Activated CD4-positive, alpha-beta memory T cell treated with anti-CD3 and anti-CD28 coated beads, Interleukin-2, amount 10 ng/mL, durations not matched to agents 7 days and 5 days (primary cell): ENCODE results near the gene TMBIM1. TPM values are rescaled to one million over a fixed set of nuclear protein-coding genes. Genes with fewer than 3 reads are reported as not detected.

Source experiments
- CTCF ChIA-PET: fragments of 350-600 bp; sonication (Branson Sonifier 250); formaldehyde crosslinking; loops from one replicate; lab custom pipeline; 2021; ENCODE audit warnings: antibody characterized with exemption, inconsistent platforms; lab: Charles Lee
- POLR2A ChIA-PET: fragments of 350-600 bp; sonication (Branson Sonifier 250); formaldehyde crosslinking; loops from one replicate; lab custom pipeline; 2021; ENCODE audit warnings: antibody characterized with exemption; lab: Charles Lee
- DNase-seq: peaks from one replicate; pipeline ENCODE4 v3.0.0-alpha.2; 2020
- H3K27ac Mint-ChIP-seq: one replicate; pipeline ENCODE4 v1.8.0; 2021; ENCODE audit warnings: mild to moderate bottlenecking, mixed read lengths
- H3K27me3 Mint-ChIP-seq: one replicate; pipeline ENCODE4 v1.8.0; 2021; ENCODE audit warnings: mixed read lengths
- H3K36me3 Mint-ChIP-seq: one replicate; pipeline ENCODE4 v1.8.0; 2021; ENCODE audit warnings: low read depth, mixed read lengths
- H3K4me1 Mint-ChIP-seq: one replicate; pipeline ENCODE4 v1.8.0; 2021; ENCODE audit warnings: mixed read lengths
- H3K4me3 Mint-ChIP-seq: one replicate; pipeline ENCODE4 v1.8.0; 2021; ENCODE audit warnings: mild to moderate bottlenecking, mixed read lengths
- H3K9me3 Mint-ChIP-seq: one replicate; pipeline ENCODE4 v1.8.0; 2021; ENCODE audit warnings: mixed read lengths
- total RNA-seq, 2 experiments: library from RNA; stranded (reverse); gene quantifications; one replicate each; pipeline ENCODE4 v1.2.3, GENCODE V29; 2021

Gene TMBIM1
- total RNA-seq, 2 experiments from 2014 or later = 105 to 107 TPM

DNA sequence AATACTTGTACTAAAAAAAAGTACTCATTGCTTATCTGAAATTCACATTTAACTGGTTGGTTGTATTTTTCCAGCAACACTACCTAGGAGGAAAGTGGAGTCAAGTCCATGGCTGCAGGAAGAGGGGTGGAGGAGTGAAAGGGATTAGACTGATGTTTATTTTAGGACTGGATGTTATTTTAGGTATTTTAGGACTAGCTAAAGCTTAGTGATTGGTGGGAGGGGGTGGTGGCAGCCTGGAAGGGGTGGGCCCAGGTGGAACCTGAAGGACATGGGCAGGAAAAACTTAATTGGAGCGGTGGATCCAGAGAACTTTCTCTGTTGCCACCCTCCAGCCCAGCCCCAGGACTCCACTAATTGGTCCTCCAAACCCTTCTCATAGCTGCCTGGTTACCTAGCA, 3.9 kb upstream of the TMBIM1 start:
- Mint-ChIP-seq H3K9me3 (no peaks in the 10 kb centered on the region), H3K4me3 (no peak overlapping the region), H3K27me3 (no peaks in the 10 kb centered on the region), H3K27ac (no peak overlapping the region), H3K4me1 (peaks cover 37% of the 10 kb centered on the region), H3K36me3 (peaks cover under 1% of the 10 kb centered on the region)
- DNase-seq = no peak
- ChIA-PET CTCF (interaction anchor here (0.8 to 11.2 kb wide), 5 partner anchors 10 to 352 kb away, joined by 3 to 126 read pairs (median 4); partner anchors contain the start of genes AAMP and PNKD), POLR2A (interaction anchor here (0.8 to 19.0 kb wide), 4 partner anchors 10 to 101 kb away, joined by 3 to 299 read pairs (median 6); partner anchors contain the start of genes AAMP and PNKD)

DNA sequence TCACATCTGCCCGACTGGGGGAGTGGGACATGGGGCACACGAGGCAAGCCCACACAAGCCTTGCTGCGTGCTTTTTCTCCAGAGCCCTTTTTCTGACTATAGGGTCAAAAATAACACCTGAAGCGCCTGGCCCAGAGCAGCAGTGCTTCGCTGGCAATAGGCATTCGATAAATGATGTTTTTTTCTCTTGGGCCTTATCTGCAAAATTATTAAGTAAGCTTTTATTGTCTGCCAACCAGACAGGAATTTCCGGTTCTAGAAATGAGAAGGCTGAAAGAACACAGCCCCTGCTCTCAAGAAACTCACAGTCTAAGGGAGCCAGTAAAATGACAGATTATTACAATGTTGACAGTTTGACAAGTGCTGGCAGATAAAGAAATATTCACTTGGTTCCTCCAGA, 2.7 kb upstream of the TMBIM1 start:
- CTCF ChIA-PET = interaction anchor here (1.5 to 11.2 kb wide), 6 partner anchors 9 to 101 kb away, joined by 3 to 126 read pairs (median 8); partner anchors contain the start of genes AAMP and PNKD
- Mint-ChIP-seq H3K4me1 (peaks cover 45% of the 10 kb centered on the region), H3K4me3 (no peak overlapping the region), H3K27me3 (no peaks in the 10 kb centered on the region), H3K9me3 (no peaks in the 10 kb centered on the region), H3K27ac (no peak overlapping the region), H3K36me3 (peaks cover 11% of the 10 kb centered on the region)
- POLR2A ChIA-PET = interaction anchor here (1.2 to 19.0 kb wide), 3 partner anchors 8 to 102 kb away, joined by 3 to 299 read pairs (median 9); partner anchors contain the start of genes AAMP and PNKD
- no peak for DNase-seq

DNA sequence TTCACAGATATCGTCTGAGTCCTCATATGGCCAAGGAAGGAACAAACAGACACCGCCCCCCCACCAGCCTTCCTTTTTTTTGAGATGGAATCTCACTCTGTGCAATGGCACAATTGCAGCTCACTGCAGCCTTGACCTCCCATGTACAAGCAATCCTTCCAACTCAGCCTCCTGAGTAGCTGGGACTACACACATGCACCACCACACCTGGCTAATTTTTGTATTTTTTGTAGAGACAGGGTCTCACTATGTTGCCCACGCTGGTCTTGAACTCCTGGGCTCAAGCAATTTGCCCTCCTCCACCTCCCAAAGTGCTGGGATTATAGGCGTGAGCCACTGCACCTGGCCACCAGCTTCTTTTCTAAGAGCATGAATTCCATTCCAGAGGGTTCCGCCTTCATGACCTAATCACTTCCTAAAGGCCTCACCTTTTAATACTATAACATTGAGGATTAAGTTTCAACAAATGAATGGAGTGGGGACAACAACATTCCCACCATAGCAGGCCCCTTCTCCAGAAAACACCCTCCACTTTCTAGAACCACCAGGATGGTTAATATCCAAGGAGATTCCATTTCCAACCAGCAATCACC, 2.2 kb upstream of the TMBIM1 start:
- peaks cover 16% of the 10 kb centered on the region for H3K36me3 Mint-ChIP-seq
- ChIA-PET CTCF (interaction anchor here (0.9 to 11.2 kb wide), 7 partner anchors 8 to 365 kb away, joined by 3 to 126 read pairs (median 5); partner anchors contain the start of genes AAMP, BCS1L and PNKD), POLR2A (interaction anchor here (1.2 to 19.0 kb wide), 4 partner anchors 8 to 103 kb away, joined by 3 to 299 read pairs (median 8); partner anchors contain the start of genes AAMP and PNKD)
- H3K4me1 Mint-ChIP-seq = peaks cover 50% of the 10 kb centered on the region
- no peak for DNase-seq
- no peaks in the 10 kb centered on the region for H3K27me3 Mint-ChIP-seq
- no peak overlapping the region for H3K4me3 Mint-ChIP-seq
- no peak overlapping the region for H3K27ac Mint-ChIP-seq
- H3K9me3 Mint-ChIP-seq = no peaks in the 10 kb centered on the region

DNA sequence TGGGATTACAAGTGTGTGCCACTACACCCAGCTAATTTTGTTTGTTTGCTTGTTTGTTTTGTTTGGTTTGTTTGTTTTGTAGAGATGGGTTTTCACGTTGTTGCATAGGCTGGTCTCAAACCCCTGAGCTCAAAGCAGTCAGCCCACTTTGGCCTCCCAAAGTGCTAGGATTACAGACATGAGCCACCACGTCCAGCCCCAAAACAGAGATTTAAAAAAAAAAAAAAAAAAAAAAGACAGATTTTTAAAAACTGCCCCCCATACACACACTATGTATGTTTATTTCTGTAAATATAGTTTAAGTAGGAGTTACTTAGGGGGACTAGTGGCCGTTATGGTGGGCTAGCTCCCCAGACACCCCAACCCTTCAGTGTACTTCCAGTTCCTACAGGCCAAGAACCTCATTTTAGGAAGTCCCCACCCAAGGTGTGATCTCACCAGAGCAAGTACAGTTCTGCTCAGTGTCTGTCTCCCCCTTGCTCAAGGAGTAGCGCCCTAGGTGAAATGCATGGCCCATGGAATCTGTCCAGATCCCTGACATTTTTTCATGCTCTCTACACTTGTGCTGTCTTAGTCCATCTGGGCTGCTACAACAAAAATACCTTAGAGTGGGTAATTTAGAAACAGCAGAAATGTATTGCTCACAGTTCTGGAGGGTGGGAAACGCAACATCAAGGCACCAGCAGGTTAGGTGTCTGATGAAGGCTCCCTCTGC, 1.6 kb upstream of the TMBIM1 start:
- DNase-seq = no peak
- Mint-ChIP-seq H3K36me3 (peaks cover 19% of the 10 kb centered on the region), H3K9me3 (no peaks in the 10 kb centered on the region), H3K4me1 (peaks cover 55% of the 10 kb centered on the region), H3K4me3 (no peak overlapping the region), H3K27me3 (no peaks in the 10 kb centered on the region), H3K27ac (no peak overlapping the region)
- CTCF ChIA-PET = interaction anchor here (0.6 to 11.2 kb wide), 14 partner anchors 7 to 366 kb away, joined by 3 to 126 read pairs (median 4); partner anchors contain the start of genes AAMP, BCS1L and PNKD
- POLR2A ChIA-PET = interaction anchor here (1.6 to 19.0 kb wide), 3 partner anchors 10 to 103 kb away, joined by 7 to 299 read pairs (median 17); partner anchors contain the start of genes AAMP and PNKD

DNA sequence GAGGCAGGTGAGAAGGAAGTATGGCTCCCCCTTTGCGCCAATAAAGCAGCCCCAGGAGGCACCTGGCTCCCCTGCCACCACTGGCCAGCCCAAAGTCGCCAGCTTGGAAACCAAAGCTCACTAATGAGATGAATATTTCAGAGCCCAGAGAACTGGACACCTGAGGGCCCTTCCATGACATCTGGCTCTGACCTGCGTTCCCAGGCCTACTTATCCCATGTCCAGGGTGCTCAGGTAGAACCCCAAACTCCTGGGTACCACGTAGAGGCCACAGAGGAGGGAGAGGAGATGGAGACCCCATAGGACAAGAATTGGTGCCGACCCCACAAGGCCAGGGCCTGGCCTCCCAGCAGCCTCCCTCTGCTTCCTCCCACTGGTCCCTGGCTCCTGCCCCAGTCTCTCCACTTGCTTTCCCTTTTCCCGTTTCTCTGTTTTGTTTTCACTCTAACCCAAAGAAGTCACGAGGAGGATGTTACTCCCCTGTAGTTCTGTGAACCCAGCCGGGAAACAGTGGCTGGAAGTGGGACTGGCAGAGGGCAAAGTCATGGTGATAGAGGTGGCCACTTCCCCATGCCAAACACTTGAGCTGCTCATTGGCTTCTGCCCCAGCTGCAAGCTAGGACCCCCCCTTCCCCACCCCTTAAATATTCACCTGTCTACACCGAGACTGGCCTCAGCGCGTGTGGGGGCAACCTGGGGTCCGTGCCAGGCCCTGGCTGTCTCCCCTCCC, 820 bp downstream of the TMBIM1 start:
- Mint-ChIP-seq H3K4me1 (peaks cover 78% of the 10 kb centered on the region), H3K27ac (peak overlapping the region; percentile 95), H3K4me3 (peak overlapping the region; percentile 82), H3K27me3 (no peaks in the 10 kb centered on the region), H3K36me3 (peaks cover 22% of the 10 kb centered on the region), H3K9me3 (no peaks in the 10 kb centered on the region)
- CTCF ChIA-PET = interaction anchor here (1.0 to 11.2 kb wide), 10 partner anchors 11 to 368 kb away, joined by 3 to 126 read pairs (median 3); partner anchors contain the start of genes AAMP, BCS1L, PNKD and ZNF142
- no peak for DNase-seq
- POLR2A ChIA-PET = interaction anchor here (0.7 to 19.0 kb wide), 10 partner anchors 9 to 117 kb away, joined by 3 to 299 read pairs (median 5); partner anchors contain the start of genes AAMP, CATIP, CTDSP1 and PNKD

DNA sequence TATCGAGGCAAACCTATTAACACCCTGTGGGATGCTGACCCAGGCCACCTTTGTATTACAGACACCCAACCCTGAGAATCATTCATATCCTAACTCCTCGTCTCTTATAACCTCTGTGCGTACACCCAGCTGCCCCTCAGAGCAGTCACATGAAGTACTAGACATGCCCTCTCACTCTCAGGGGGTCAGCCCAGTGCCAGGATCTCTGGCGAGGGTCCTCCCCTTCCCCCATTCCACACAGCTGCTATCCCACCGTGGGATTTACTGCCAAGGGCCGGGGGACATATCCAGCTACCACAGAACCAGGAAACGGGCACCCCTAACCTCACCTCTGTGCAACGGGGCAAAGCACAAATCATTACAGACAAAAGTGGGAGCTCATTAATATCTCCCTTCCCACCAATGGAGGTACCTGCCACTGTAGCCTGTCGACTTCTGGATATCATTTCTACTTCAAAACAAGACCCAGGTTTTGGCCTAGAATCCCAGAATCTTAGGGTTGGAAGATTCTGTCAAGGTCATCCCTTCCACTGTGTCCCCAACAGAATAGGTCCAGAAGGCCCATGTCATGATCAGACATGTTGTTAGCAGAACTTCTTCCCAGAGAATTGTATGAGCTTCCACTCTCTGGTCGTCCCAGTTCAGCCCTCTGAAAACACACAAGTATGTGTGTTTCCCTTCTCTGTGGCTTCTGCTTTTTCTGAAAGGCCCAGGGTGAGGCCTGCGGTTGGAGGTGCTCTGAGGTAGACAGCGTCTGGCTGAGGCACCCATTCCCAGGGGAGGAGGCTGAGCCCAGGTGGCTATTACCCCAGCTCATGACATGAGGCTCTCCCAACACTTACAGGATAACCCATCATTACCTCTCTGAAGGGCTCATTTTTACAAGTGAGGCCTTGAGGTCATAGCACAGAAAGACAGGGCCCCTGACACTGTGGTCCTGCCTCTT, 1.7 kb downstream of the TMBIM1 start:
- Mint-ChIP-seq H3K27ac (peak overlapping the region; percentile 95), H3K36me3 (peaks cover 25% of the 10 kb centered on the region), H3K4me1 (peaks cover 82% of the 10 kb centered on the region), H3K4me3 (peak overlapping the region; percentile 82), H3K9me3 (no peaks in the 10 kb centered on the region), H3K27me3 (no peaks in the 10 kb centered on the region)
- ChIA-PET CTCF (interaction anchor here (0.6 to 11.2 kb wide), 11 partner anchors 10 to 369 kb away, joined by 3 to 126 read pairs (median 3); partner anchors contain the start of genes AAMP, BCS1L, PNKD and ZNF142), POLR2A (interaction anchor here (0.6 to 19.0 kb wide), 14 partner anchors 8 to 397 kb away, joined by 3 to 299 read pairs (median 4); partner anchors contain the start of genes AAMP, CATIP, CTDSP1 and PNKD)
- peak; percentile 65 for DNase-seq

DNA sequence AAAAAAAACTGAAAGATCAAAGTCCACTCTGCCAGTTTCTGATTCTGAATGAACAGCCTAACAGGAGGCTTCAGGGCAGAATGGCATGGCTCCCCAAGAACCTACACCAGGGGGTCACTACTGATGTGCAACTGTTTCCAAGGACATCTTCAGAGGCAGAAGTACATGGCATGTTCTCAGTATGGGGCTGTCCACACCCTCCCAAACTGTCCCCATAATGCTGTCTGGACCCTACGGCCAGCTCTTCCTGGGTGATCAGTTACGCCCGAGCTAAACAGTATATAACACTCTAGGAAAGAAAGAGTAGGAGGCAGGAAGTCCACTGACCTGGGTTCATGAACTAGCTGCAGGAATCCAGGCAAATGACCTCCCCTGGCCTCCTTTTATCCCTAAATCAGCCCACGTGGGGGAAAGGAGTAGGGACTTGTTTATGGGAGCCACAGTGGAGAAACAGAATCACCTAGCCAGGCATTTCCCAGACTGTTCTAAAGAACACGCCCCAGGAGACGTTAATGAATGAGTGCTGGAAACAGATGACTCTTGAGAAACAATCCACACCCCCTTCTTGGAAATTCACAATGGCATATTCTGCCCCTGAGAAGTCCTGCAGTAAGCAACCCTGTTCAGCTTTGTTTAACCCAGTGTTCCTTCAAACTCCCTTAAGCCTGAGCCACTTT, 2.5 kb downstream of the TMBIM1 start:
- H3K27me3 Mint-ChIP-seq = no peaks in the 10 kb centered on the region
- ChIA-PET CTCF (interaction anchor here (1.2 to 11.2 kb wide), 6 partner anchors 9 to 370 kb away, joined by 3 to 126 read pairs (median 3); partner anchors contain the start of genes AAMP, BCS1L, PNKD and ZNF142), POLR2A (interaction anchor here (1.2 to 19.0 kb wide), 6 partner anchors 9 to 116 kb away, joined by 3 to 299 read pairs (median 11); partner anchors contain the start of genes AAMP, CTDSP1 and PNKD)
- no peaks in the 10 kb centered on the region for H3K9me3 Mint-ChIP-seq
- H3K36me3 Mint-ChIP-seq = peaks cover 30% of the 10 kb centered on the region
- DNase-seq = no peak
- peak overlapping the region; percentile 82 for H3K4me3 Mint-ChIP-seq
- peaks cover 82% of the 10 kb centered on the region for H3K4me1 Mint-ChIP-seq
- H3K27ac Mint-ChIP-seq = peak overlapping the region; percentile 95

DNA sequence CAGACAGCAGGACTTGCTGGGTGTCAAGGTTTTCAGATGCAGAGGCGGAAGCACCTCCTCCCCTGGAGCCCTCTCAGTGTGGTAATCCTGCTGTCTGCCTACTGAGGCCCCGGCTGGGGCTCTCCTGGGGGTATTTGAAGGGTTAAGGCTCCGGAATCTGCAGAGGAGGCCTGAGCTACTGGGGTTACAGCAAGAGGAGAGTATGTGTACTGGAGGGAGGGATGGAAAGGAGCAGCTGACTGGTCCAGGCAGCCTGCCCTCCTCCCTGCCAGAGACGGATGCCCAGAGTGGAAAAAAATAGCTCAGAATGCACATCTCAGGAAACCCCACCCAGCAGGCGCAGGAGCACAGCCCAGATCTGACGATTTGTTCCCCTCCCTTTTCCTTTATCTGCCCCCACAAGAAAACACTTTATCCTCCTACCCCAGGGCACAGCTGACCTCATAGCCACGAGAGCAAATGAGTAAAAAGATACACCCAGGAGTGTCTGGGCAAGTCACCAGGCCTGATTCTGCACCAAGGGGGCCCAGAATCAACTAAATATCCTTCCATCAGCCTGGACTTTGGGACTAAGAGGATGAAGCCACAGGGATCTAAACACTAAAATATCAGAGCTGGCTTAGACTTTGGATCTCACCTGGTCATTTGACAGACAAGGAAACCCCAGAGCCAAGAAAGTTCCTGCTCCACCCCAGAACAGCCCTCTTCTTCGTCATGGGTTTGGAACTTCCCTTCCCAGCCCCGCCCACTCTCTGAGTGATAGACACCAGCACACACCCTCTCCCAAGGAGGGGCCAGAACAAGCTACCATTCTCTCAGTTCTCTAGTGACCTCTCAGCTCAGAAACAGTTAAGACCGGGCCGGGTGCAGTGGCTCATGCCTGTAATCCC, 5.5 kb downstream of the TMBIM1 start:
- H3K36me3 Mint-ChIP-seq = peaks cover 53% of the 10 kb centered on the region
- H3K4me3 Mint-ChIP-seq = peak overlapping the region; percentile 89
- H3K27ac Mint-ChIP-seq = peak overlapping the region; percentile 89
- no peaks in the 10 kb centered on the region for H3K27me3 Mint-ChIP-seq
- CTCF ChIA-PET = interaction anchor here (1.0 to 5.9 kb wide), 17 partner anchors 9 to 371 kb away, joined by 3 to 80 read pairs (median 7); partner anchors contain the start of genes AAMP, ARPC2, CATIP and CTDSP1
- H3K9me3 Mint-ChIP-seq = no peaks in the 10 kb centered on the region
- peak; percentile 87 for DNase-seq
- peaks cover 81% of the 10 kb centered on the region for H3K4me1 Mint-ChIP-seq
- POLR2A ChIA-PET = interaction anchor here (1.0 to 19.0 kb wide), 18 partner anchors 9 to 890 kb away, joined by 3 to 299 read pairs (median 6); partner anchors contain the start of genes AAMP, ARPC2, BCS1L and CNPPD1

DNA sequence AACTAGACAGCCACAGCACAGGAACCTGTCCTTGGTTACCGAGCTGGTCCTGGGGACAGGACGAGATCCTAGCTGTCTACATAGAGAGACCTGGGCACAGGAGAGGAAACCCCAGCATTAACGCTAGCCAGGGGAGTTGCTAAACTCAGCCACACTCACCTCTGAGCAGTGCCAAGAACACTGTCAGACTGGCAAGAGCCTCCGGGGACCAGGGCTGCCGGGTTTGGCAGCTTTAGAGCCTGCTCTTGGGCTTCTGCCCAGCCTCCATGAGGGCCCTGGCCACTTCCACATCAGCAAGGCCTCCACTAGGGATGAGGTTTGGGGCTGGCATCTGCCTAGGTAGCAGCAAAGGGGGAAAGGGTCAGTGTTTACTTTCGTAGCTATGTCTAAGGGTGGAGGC, 6.7 kb downstream of the TMBIM1 start:
- peaks cover 52% of the 10 kb centered on the region for H3K36me3 Mint-ChIP-seq
- H3K9me3 Mint-ChIP-seq = no peaks in the 10 kb centered on the region
- no peak for DNase-seq
- POLR2A ChIA-PET = interaction anchor here (0.8 to 19.0 kb wide), 12 partner anchors 11 to 374 kb away, joined by 3 to 299 read pairs (median 8); partner anchors contain the start of genes AAMP, ARPC2, BCS1L and CTDSP1
- H3K27ac Mint-ChIP-seq = peak overlapping the region; percentile 89
- peak overlapping the region; percentile 89 for H3K4me3 Mint-ChIP-seq
- H3K4me1 Mint-ChIP-seq = peaks cover 80% of the 10 kb centered on the region
- CTCF ChIA-PET = interaction anchor here (1.2 to 5.9 kb wide), 9 partner anchors 10 to 372 kb away, joined by 3 to 80 read pairs (median 6); partner anchors contain the start of genes AAMP and PNKD
- H3K27me3 Mint-ChIP-seq = no peaks in the 10 kb centered on the region
